PFSK-1 (cell line): ENCODE measurements around the gene BFSP2.

Experiments
- POLR2AphosphoS5 ChIP-seq: IDR thresholded peaks from 2 replicates; pipeline ENCODE4 v1.6.1; 2012; ENCODE audit warnings: low read depth, mild to moderate bottlenecking, control low read depth, low read length, moderate library complexity
- TAF1 ChIP-seq: IDR thresholded peaks from 2 replicates; pipeline ENCODE4 v1.6.1; 2012; ENCODE audit warnings: low read length, control low read depth, borderline replicate concordance; ENCODE audit not compliant: insufficient read depth
- TF ChIP-seq, protein P1 (sequence below), 2 experiments: IDR thresholded peaks; 2 replicates each; pipeline versions ENCODE4 v1.6.1 to v1.8.0; 2011 to 2012; ENCODE audit warnings: low read depth in 2 of 2, low read length in 2 of 2, control low read depth in 1 of 2, inconsistent platforms in 1 of 2, mild to moderate bottlenecking in 1 of 2, moderate library complexity in 1 of 2; ENCODE audit not compliant: insufficient read depth in 1 of 2

DNA sequence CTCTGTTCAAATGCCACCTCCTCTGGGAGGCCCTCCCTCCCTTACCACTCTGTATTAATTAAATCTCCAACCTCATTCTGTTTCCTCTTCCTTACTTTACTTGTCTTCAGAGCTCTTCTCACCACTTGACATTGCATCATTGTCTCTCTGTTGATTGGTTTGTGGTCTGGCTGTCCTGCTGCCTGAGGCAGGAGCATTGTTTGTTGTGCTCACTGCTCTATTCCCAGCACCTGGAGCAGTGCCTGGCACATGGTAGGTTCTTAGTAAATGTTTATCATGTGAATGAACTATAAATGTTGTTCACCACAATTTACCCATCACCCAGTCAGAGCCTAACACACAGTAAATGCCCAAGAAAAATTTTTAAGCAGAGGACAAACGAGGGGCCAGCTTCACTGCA lies 6.7 kb upstream of the BFSP2 start:
- TF ChIP-seq POLR2AphosphoS5 (no peak), TAF1 (no peak)
- TF ChIP-seq, protein P1, sequence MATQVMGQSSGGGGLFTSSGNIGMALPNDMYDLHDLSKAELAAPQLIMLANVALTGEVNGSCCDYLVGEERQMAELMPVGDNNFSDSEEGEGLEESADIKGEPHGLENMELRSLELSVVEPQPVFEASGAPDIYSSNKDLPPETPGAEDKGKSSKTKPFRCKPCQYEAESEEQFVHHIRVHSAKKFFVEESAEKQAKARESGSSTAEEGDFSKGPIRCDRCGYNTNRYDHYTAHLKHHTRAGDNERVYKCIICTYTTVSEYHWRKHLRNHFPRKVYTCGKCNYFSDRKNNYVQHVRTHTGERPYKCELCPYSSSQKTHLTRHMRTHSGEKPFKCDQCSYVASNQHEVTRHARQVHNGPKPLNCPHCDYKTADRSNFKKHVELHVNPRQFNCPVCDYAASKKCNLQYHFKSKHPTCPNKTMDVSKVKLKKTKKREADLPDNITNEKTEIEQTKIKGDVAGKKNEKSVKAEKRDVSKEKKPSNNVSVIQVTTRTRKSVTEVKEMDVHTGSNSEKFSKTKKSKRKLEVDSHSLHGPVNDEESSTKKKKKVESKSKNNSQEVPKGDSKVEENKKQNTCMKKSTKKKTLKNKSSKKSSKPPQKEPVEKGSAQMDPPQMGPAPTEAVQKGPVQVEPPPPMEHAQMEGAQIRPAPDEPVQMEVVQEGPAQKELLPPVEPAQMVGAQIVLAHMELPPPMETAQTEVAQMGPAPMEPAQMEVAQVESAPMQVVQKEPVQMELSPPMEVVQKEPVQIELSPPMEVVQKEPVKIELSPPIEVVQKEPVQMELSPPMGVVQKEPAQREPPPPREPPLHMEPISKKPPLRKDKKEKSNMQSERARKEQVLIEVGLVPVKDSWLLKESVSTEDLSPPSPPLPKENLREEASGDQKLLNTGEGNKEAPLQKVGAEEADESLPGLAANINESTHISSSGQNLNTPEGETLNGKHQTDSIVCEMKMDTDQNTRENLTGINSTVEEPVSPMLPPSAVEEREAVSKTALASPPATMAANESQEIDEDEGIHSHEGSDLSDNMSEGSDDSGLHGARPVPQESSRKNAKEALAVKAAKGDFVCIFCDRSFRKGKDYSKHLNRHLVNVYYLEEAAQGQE (IDR thresholded peaks at IDR 0.05; ENCODE audit: insufficient read depth in 1 of 2, low read depth in 2 of 2, low read length in 2 of 2): no peak
